CD4-positive, alpha-beta T cell treated with Interleukin-6 at 100 ng/mL for 8 hours (primary cell): Measurements from ENCODE around the gene CCNDBP1.
A peak's percentile ranks its signal among the peaks of the same experiment; 100 is the strongest.
"Not testable (repeated sequence)": the region's sequence is repeated elsewhere in the genome, so short reads cannot be mapped to it uniquely, and the experiment has no call there.

ENCODE experiments used
- DNase-seq: peaks from one replicate; pipeline ENCODE4 v3.0.0-alpha.2; 2020; ENCODE audit warnings: mixed read lengths, low spot score

Gene CCNDBP1

DNA sequence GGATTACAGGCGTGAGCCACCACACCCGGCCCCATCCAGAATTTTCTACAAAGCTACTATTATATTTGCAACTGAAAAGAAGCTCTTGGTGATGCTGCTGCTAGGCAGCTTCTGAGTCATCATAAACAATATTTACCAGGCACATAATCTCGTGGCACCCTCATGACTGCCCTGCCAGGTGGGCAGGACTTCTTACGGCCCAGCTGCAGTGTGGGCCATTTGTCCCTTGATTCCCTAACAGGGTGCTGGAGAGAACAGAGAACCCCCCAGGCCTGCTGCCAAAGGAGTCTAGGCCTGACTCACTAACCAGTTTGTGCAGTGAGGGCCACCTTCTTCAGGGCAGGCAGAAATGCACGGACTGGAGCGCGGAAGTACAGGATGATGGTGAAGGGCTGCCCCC lies 30.8 kb downstream of the CCNDBP1 start:
- DNase-seq: no peak

DNA sequence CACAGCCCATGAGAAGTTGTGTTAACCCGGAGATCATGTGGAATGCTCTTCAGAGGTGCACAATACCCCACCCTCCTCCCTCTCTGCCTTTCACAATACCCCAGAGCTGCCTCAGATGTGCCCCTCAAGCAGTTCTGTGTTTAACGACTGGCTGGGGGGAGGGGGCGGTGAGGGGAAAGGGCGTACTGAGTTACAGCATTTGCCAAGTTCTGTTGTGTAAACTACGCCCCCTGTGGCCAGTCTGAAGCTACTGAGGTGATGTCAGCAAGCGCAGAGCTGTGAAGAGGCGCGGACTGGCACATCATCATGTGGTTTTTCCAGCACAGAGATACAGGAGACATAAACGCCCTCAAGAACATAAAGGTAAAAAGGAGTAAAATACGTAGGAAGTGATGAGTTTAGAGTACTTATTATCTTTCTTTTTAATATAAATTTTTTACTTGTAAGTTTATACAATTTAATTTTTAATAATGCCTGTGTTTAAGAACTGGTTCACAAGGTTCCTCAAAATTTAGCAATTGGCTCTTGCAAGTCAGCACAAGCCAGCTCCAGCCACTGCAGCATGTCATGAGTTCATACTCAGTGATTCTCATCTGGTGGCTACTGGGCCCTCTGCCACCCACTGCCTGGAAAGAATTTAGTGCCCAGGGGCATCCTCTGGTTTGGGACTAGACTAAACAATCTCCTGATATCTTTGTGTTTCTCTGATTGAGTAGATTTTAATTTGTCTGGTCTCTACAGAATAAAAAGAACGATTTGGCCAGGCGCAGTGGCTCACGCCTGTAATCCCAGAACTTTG lies 33.9 kb downstream of the CCNDBP1 start:
- DNase-seq: no peak

DNA sequence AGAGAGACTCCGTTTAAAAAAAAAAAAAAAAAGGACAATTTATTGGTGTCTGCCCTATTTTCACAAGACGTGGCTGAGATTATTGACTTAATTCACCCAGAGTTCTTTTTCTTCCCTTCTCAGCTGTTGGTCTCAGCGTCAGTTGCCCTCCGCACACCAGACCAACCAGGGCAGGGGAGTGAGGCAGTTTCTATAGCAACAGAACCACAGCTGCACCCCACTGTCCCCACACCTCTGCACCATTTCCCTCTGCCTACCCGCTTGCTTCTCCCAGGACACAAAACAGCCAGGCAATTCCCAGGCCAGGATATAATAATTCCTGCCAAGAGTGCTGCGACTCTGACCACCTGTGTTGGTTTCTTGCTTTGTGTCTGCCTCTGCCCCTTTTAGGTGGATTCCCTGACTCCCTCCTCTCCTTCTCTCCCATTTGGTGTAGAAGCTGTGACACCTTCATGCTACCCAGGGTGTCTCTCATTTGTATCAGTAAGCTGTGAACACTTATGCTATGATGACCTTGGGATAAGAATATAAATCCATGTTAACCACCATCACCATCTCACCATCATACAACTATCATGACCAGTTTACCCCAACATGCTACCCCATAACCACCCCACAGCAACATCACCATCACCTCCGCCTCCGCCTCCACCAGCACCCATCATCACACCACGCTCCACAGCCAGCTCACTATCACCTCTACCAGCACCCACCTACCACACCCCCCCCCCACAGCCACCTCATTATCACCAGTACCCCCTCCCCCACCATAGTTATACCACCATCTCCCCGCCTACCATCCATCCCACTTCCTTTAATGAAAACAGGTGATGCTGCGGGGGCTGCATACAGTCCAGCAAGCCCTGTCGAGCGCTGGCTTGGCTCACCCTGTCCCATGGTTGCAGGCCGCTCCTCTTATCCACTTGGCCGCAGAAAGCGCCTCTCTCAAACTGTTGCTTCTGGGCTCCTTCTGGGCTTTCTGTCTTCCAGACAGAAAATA lies 35.0 kb downstream of the CCNDBP1 start:
- no peak for DNase-seq

DNA sequence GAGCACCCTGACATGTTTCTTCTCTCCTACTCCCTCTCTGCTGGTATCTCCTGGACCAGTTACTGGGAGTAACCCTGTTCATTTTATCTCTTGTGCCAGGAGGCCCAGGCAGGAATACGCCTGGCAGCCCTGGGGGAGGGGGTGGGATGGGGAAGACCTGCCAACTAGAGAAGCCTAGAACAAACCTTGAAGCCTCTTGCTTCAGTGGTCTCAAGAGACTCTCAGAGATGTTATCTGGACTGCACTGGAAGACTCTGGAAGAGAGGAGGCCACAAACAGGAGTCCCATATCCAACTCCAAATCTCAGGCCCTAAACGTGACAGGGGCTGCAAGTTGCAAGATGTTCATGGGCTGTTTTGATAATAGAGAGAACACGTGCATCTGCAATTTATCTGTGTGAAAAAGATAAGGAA lies 35.8 kb downstream of the CCNDBP1 start, which contains the start of gene EPB42:
EPB42 (minus strand) TSS at position 28 of the 413 bp plus-strand sequence. CDS start 193 bp downstream, outside the sequence.
- DNase-seq: no peak

DNA sequence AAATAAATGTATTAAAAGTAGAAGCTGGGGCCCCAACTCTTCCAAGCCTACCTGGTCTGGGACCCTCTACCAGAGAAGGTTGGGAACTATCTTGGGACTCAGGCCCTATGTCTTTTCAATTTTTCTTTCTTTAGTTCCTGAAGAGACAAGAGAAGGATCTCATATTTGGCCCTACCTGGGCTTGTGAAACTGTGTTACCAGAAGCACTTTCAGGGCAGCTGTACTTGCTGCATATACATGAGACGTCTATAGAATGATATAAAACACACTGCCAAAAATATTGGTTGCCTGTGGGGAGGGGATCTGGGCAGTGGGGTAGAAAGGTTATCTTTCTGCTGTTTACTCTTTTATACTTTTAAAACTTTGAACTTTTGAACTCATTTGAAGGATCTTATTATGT lies 36.2 kb downstream of the CCNDBP1 start:
- DNase-seq: no peak

DNA sequence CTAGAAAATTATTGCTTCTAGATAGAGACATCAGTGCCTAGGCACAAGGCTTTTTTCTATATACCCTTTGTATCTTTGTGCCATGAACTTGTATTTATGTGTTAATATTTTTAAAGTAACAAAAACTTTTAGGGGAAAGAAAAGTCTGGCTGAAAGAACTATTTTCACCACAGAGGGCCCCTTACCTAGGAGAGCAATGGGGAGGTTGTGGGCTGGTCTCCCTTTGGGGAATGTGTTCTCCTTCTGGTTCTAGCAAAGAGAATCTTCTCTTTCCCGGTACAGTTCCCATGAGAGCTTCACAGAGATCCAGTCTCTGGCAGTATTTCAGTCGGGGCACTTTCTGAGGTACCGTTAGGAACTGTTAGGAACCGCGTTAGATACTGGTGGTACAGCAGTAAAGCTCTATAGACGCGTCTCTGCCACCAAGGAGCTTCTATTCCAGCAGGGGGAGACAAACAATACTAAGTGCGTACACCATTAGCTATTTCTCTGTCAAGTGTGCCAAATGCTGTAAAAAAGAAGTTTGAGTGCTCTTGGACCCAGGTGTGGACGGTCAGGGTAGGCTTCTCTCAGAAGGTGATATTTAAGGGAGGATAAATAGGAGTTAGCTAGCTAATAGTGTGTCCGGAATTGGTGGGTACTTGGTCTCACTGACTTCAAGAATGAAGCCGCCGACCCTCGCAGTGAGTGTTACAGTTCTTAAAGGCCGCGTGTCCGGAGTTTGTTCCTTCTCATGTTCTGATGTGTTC lies 40.2 kb downstream of the CCNDBP1 start:
- DNase-seq: peak; percentile 47

DNA sequence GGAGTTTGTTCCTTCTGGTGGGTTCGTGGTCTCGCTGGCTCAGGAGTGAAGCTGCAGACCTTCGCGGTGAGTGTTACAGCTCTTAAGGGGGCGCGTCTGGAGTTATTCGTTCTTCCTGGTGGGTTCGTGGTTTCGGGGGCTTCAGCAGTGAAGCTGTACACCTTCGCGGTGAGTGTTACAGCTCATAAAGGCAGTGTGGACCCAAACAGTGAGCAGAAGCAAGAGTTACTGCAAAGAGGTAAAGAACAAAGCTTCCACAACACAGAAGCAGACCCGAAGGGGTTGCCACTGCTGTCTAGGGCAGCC lies 40.7 kb downstream of the CCNDBP1 start:
- not testable (repeated sequence) for DNase-seq

DNA sequence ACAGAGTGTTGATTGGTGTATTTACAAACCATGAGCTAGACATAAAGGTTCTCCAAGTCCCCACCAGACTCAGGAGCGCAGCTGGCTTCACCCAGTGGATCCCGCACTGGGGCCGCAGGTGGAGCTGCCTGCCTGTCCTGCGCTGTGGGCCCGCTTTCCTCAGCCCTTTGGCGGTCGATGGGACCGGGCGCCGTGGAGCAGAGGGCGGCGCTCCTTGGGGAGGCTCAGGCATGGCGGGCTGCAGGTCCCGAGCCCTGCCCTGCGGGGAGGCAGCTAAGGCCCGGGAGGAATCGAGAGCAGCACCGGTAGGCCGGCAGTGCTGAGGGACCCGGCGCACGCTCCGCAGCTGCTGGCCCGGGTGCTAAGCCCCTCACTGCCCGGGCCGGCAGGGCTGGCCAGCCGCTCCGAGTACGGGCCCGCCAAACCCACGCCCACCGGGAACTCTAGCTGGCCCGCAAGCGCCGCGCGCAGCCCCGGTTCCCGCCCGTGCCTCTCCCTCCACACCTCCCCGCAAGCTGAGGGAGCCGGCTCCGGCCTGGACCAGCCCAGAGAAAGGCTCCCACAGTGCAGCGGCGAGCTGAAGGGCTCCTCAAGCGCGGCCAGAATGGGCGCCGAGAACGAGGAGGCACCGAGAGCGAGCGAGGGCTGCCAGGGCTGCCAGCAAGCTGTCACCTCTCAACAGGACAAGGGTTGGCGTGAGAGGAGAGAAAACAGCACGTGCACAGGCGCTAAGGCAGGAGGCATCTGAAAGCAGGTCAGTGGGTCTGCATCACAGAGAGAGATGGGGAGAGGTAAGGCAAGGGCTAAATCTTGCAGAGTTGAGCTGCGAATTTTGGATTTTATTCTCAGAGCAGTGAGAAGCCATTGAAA lies 41.5 kb downstream of the CCNDBP1 start:
- DNase-seq: no peak

DNA sequence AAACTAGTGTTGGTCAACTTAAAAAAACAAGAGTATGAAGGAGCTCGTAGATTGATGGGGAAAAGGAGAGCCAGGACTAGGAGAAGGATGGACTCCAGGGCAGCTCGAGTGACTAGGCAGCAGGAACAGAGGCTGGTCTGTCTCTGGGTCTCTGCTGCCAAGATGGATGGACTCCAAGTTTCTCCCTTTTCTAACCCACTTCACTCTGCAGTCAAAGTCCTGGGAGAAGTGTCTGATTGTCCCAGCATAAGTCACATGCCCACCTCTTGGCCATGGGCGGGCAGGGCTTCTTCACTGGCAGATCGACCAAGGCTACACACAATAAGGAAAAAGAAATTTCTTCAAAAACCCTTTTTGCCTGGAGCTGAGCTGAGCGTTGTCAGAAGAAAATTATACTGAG lies 44.8 kb downstream of the CCNDBP1 start:
- DNase-seq: no peak

DNA sequence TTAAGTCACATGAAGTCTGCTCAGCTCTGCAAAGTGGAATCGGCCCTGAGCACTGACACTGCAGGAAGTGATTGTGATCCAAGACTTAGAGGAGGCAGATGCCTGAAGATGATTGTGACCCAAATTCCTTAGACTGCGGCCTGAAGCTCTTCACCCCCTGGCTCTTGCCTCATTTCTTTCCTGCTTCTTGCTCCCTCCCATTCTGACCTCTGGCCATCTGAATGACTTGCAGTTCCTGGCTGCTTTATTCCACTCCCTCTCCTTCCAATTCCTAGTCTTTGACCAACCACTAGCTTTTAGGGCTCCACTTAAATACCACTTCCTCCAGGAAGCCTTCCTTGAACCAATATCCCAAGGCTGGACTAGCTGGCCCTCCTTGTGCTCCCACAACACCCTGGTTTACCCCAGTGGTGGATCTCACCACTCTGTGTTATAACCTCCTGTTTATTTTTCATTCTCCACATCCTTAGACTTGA lies 45.5 kb downstream of the CCNDBP1 start:
- no peak for DNase-seq

DNA sequence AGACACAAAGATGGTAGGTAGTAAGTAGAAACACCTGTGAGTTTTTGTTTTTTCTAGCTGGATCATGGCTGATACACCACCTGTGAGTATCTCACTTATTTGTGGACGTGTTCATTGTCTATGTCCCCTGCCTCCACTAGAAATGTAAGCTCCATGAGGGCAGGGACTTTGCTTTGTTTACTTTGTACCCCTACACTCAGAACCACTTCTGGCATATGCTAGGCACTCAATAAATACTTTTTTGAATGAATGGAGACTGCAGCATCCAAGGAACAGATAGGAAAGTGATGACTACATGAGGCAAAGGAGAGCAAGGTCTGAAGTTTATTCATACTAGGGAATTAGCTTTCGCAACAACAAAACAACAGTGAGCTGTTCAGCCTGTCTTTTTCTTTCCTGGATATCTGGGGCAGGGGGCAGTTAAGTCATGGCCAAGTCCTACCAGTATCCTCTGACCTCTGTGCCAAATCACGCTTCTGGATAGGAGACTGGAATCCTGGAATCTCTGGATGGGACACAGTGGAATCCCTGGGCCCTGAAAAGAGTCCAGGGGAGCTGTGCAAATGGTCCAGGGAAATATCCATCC lies 47.2 kb downstream of the CCNDBP1 start:
- no peak for DNase-seq

DNA sequence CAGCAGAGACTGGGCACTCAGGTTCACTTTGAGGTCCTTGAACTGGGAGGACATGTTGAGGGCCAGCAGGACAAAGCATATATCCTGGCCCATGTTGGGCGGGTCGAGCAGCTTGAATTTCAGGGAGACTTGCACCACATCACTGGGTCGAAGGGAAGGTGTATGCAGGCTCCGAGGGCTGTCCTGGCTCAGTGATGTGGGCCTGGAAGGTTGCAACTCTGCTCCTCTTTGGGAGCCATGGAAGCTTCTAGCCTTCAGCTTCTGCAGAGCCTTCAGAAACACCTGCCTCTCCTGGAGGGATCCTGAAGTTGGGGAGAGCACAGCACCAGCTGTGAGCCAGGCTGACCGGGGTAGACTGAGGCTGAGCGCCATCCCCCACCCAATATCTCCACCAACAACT lies 50.3 kb downstream of the CCNDBP1 start:
- no peak for DNase-seq

DNA sequence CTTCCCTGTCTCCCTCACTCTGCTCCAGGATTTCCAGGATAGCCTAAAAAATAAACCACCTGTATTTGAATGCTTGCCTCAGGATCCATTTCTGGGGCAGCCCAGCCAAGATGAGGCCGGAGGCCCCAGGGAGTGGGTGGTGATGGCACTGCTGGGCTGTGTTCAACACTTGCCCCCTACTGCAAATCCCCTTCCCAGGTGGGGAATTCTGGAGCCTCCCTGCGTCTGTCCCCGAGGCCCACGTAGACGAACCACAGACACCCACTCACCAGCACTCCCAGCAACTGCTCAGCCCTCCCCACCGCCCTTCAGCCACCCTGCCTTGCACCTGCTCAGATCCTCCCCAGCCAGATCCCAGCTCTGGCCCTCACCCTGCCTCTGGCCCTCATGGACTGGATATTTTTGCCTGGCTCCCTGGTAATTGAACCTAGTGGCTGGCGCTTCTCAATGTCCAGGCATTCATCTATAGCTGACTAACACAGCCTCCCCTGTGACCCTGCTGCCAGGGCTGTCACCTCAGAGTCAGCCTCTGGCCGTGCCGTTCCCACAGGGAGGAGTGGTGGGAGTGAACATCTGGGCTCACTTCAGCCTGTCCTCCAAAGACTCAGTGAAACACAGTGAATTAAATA lies 52.8 kb downstream of the CCNDBP1 start:
- no peak for DNase-seq

DNA sequence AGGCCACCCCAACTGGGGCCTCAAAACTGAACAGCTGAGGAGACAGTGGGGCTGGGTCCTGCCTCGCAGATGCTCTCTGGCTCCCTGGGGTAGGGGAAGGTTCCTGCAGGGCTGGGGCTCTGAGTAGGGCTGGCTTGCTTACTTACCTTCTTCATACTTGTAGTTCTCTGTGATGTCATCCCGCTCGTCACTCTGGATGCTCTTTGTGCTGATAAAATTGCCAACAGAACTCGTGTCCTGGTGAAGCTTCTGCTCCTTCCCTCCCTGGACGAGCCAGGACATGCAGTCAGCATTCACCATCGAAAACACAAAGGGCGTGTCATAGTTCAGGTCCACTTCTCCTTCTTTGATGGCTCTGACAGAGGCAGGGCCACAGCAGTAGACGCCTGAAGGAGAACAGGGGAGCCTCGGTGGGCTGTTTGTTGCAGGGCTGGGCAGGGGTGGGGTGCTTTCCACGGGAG lies 53.5 kb downstream of the CCNDBP1 start:
- DNase-seq: no peak

DNA sequence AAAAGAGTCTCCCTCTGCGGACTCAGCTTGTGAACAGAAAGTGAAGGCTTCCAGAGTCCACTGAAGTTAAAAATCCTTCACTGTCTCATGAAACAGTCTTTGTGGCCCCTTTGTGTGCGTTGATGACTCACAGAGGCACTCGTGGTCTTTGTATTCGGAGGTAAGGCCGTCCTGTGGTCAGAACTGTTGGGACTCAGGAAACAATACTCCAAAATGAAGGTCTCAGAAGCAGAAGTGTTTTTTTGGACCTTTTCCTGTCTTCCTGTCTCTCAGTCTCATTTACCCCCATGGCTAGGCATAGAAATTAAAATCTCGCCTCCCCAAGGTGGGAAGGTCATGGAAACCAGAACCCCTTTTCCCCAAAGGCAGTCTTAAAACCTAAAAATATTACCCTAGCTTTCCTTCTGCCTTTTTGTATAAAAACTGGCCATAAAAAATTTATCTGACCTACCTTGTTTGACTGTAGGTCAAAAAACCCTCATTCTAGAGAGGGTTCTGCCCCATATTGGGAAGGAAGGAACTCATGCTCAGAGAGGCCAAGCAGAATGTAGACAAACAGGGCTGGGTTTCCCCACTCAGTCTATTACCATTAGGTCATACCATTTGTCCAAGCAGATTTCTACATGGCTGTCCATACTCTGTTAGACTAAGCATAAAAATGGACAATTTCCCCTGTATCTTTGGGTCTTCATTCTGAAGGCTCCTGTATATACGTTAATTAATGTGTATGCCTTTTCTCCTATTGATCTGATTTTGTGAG lies 54.7 kb downstream of the CCNDBP1 start:
- DNase-seq: no peak

DNA sequence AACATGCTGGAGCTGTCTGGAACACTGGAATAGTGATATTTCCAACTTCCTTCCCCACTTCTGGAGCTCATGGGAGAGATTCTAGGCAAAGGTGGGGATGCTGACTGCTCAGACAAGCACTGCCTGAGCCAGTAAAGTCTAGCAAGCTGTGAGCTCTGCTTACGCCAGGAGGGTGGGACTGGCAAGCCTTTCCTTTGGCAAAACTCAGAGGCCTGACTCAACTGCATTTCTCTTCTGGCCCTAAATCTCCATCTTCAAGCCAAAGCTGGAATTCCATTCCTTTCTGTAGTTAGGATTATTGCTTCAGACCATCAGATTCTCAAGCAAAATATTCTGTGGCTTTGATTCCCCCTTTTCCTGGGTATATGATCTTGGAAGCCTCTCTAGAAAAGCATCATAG lies 55.9 kb downstream of the CCNDBP1 start:
- no peak for DNase-seq

DNA sequence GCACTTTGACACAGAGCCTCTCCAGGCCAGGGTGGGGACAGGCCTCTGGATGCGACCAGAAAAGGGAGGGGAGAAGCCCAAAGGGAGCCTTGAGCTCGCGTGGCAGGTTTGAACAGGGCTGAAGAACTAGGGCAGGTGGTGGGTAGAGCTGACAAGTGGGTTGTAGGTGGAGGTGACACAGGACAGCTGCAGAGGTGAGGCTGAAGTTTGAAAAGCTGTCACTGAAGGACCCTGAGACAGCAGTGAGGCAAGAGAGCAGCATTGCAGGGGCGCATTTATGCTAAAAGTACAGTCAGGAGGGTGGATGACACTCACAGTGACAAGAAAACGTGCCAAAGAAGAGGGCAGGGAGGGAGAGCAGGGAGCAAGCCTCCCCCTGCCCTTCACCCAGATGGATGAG lies 57.4 kb downstream of the CCNDBP1 start:
- DNase-seq: no peak

DNA sequence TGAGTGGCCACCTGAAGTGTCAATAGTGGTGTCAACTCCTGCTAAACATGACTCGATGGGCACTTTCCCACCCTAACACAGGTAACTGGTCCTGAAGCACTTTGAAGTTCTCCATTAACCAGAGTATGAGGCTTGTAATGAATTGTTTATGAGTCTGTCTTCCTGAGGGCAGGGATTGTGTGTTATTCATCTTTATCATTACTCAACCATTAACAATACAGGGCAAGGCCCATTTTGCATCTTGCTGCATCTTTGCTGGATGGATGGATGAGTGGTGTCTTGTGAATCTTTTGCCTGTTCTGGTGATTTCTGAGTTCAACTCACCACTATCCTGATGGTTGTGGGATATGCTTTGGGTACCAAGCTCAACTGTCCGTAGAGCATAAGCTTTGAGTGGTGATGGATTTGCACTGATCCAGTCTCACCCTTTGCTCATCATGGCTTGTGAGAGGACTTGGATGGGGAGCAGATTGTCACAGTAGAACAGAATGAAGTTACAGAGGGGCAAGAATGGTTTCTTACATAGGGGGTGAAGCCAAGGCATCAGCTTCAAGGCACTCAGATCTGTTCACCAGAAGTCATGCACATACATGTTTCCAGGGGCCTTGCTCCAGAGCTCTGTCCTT lies 57.9 kb downstream of the CCNDBP1 start:
- DNase-seq: no peak

DNA sequence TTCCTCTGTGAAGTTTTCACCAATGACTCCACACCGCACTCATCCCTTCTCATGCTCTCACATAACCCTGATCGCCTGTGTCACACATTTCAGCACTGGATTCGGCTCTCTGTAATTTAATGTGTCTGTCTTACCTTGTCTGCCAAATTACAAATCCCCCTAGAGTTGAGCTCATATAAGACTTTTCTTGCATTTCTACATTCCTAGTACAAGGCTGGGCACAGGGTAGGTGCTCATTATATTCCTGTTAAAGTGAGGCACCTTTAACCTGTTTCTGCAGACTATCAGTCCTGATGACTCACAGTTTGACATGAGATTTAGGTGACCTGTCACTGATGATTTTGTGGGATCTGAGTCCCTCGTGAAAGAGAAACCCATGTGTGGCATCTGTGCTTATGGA lies 58.9 kb downstream of the CCNDBP1 start:
- DNase-seq: no peak
